ENCODE results near the gene RXFP4. TPM values are rescaled to one million over a fixed set of nuclear protein-coding genes. Genes with fewer than 3 reads are reported as not detected.
A peak's percentile ranks its signal among the peaks of the same experiment; 100 is the strongest.

Gene RXFP4
- total and polyA plus RNA-seq, 2 of the 13 experiments (the other 11 are each of a cell fraction or from before 2014, with no cell fraction given), result 0.38 to 1.4 TPM

GRCh38 chr1:155911156-155912055 is 30.0 kb upstream of the RXFP4 start, which contains the start of gene RIT1 (continued):
- 0 out of 2 replicates have a peak, but pooled peaks have one; percentile 69 for TF ChIP-seq ZNF280D (CRISPR knock-in tag; IDR thresholded peaks at IDR 0.05)
- TF ChIP-seq SMAD3 (CRISPR knock-in tag; IDR thresholded peaks at IDR 0.05), result 0 out of 2 replicates have a peak, but pooled peaks have one; percentile 22
- peak; percentile 28 for TF ChIP-seq HOXA5 (CRISPR knock-in tag; IDR thresholded peaks at IDR 0.05)
- TF ChIP-seq, protein P1, sequence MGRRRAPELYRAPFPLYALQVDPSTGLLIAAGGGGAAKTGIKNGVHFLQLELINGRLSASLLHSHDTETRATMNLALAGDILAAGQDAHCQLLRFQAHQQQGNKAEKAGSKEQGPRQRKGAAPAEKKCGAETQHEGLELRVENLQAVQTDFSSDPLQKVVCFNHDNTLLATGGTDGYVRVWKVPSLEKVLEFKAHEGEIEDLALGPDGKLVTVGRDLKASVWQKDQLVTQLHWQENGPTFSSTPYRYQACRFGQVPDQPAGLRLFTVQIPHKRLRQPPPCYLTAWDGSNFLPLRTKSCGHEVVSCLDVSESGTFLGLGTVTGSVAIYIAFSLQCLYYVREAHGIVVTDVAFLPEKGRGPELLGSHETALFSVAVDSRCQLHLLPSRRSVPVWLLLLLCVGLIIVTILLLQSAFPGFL (CRISPR knock-in tag; IDR thresholded peaks at IDR 0.05), result no peak
- TF ChIP-seq, protein P2, sequence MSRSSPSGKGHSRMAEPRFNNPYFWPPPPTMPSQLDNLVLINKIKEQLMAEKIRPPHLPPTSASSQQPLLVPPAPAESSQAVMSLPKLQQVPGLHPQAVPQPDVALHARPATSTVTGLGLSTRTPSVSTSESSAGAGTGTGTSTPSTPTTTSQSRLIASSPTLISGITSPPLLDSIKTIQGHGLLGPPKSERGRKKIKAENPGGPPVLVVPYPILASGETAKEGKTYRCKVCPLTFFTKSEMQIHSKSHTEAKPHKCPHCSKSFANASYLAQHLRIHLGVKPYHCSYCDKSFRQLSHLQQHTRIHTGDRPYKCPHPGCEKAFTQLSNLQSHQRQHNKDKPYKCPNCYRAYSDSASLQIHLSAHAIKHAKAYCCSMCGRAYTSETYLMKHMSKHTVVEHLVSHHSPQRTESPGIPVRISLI (CRISPR knock-in tag; IDR thresholded peaks at IDR 0.05; ENCODE audit: borderline replicate concordance), result peak; percentile 58; the same call in 1 of the 2 replicates
- no peak for TF ChIP-seq ZNF619 (CRISPR knock-in tag; IDR thresholded peaks at IDR 0.05)
- TF ChIP-seq, protein P3, sequence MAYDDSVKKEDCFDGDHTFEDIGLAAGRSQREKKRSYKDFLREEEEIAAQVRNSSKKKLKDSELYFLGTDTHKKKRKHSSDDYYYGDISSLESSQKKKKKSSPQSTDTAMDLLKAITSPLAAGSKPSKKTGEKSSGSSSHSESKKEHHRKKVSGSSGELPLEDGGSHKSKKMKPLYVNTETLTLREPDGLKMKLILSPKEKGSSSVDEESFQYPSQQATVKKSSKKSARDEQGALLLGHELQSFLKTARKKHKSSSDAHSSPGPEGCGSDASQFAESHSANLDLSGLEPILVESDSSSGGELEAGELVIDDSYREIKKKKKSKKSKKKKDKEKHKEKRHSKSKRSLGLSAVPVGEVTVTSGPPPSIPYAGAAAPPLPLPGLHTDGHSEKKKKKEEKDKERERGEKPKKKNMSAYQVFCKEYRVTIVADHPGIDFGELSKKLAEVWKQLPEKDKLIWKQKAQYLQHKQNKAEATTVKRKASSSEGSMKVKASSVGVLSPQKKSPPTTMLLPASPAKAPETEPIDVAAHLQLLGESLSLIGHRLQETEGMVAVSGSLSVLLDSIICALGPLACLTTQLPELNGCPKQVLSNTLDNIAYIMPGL (CRISPR knock-in tag; IDR thresholded peaks at IDR 0.05; ENCODE audit: borderline replicate concordance in 1 of 2, low read depth in 1 of 2), result 0 out of 4 replicates have a peak, but pooled peaks of 1 of the 2 experiments have one; percentile 43
- TF ChIP-seq LCORL (IDR thresholded peaks at IDR 0.05), result no peak
- TF ChIP-seq LCORL (CRISPR knock-in tag; IDR thresholded peaks at IDR 0.05), result peak; percentile 24; the same call in 1 of the 2 replicates
- TF ChIP-seq, protein P4, sequence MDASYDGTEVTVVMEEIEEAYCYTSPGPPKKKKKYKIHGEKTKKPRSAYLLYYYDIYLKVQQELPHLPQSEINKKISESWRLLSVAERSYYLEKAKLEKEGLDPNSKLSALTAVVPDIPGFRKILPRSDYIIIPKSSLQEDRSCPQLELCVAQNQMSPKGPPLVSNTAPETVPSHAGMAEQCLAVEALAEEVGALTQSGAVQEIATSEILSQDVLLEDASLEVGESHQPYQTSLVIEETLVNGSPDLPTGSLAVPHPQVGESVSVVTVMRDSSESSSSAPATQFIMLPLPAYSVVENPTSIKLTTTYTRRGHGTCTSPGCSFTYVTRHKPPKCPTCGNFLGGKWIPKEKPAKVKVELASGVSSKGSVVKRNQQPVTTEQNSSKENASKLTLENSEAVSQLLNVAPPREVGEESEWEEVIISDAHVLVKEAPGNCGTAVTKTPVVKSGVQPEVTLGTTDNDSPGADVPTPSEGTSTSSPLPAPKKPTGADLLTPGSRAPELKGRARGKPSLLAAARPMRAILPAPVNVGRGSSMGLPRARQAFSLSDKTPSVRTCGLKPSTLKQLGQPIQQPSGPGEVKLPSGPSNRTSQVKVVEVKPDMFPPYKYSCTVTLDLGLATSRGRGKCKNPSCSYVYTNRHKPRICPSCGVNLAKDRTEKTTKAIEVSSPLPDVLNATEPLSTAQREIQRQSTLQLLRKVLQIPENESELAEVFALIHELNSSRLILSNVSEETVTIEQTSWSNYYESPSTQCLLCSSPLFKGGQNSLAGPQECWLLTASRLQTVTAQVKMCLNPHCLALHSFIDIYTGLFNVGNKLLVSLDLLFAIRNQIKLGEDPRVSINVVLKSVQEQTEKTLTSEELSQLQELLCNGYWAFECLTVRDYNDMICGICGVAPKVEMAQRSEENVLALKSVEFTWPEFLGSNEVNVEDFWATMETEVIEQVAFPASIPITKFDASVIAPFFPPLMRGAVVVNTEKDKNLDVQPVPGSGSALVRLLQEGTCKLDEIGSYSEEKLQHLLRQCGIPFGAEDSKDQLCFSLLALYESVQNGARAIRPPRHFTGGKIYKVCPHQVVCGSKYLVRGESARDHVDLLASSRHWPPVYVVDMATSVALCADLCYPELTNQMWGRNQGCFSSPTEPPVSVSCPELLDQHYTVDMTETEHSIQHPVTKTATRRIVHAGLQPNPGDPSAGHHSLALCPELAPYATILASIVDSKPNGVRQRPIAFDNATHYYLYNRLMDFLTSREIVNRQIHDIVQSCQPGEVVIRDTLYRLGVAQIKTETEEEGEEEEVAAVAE (CRISPR knock-in tag; IDR thresholded peaks at IDR 0.05; ENCODE audit: borderline replicate concordance), result peak; percentile 16; the same call in 1 of the 2 replicates
- TF ChIP-seq, protein P5, sequence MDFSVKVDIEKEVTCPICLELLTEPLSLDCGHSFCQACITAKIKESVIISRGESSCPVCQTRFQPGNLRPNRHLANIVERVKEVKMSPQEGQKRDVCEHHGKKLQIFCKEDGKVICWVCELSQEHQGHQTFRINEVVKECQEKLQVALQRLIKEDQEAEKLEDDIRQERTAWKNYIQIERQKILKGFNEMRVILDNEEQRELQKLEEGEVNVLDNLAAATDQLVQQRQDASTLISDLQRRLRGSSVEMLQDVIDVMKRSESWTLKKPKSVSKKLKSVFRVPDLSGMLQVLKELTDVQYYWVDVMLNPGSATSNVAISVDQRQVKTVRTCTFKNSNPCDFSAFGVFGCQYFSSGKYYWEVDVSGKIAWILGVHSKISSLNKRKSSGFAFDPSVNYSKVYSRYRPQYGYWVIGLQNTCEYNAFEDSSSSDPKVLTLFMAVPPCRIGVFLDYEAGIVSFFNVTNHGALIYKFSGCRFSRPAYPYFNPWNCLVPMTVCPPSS (IDR thresholded peaks at IDR 0.05), result no peak

Measured in HepG2 (cell line).